HepG2 (cell line): ENCODE results near the gene GNAT2. TPM values are rescaled to one million over a fixed set of nuclear protein-coding genes. Genes with fewer than 3 reads are reported as not detected.

ENCODE experiments used
- EED ChIP-seq: sonication (generic); formaldehyde crosslinking; IDR thresholded peaks from 2 replicates; pipeline ENCODE4 v1.5.0; 2020; ENCODE audit warnings: mild to moderate bottlenecking, missing genetic modification reagents
- HNF1A ChIP-seq, 2 experiments: sonication (generic) in 1 of 2; formaldehyde crosslinking in 1 of 2; IDR thresholded peaks; 2 replicates each; pipeline versions ENCODE4 v1.4.0 to v1.6.1; 2016 to 2020; ENCODE audit warnings: borderline replicate concordance in 1 of 2, low read depth in 1 of 2, mild to moderate bottlenecking in 1 of 2, missing genetic modification reagents in 1 of 2
- NONO ChIP-seq, 2 experiments: fragments of 450-650 bp in 1 of 2; sonication (generic) in 1 of 2; formaldehyde crosslinking in 1 of 2; IDR thresholded peaks in 1 of 2; conservative IDR thresholded peaks in 1 of 2; 2 replicates each; pipeline versions ENCODE4 v1.6.1 to v1.8.0; 2017 to 2022; ENCODE audit warnings: mild to moderate bottlenecking in 1 of 2, missing genetic modification reagents in 1 of 2, moderate library complexity in 1 of 2
- SCMH1 ChIP-seq: sonication (generic); formaldehyde crosslinking; IDR thresholded peaks from 2 replicates; pipeline ENCODE4 v1.9.0; 2021; ENCODE audit warnings: missing genetic modification reagents, mild to moderate bottlenecking, borderline replicate concordance
- SIN3A ChIP-seq: IDR thresholded peaks from 2 replicates; pipeline ENCODE4 v1.6.1; 2011; ENCODE audit warnings: low read depth, mild to moderate bottlenecking, control low read depth, low read length, borderline replicate concordance
- SRF ChIP-seq: IDR thresholded peaks from 2 replicates; pipeline ENCODE4 v1.6.1; 2011; ENCODE audit warnings: mild to moderate bottlenecking, low read depth, low read length, moderate library complexity
- SRSF9 ChIP-seq: fragments of 200-400 bp; formaldehyde crosslinking; IDR thresholded peaks from 2 replicates; pipeline ENCODE4 v1.6.1; 2018; ENCODE audit warnings: borderline replicate concordance, mild to moderate bottlenecking, low read depth, low read length; ENCODE audit not compliant: insufficient read depth, poor library complexity, severe bottlenecking
- TFAP4 ChIP-seq: sonication (generic); IDR thresholded peaks from 2 replicates; pipeline ENCODE4 v1.6.1; 2016; ENCODE audit warnings: low read depth, borderline replicate concordance
- polyA plus RNA-seq, 8 experiments: library from polyadenylated mRNA; depleted of rRNA in 3 of 8; stranded (reverse) in 7 of 8; unstranded in 1 of 8; fragments of >200 nt; fragmentation: Illumina TruSeq in 4 of 8; extraction: Trizol in 4 of 8; gene quantifications; 2 replicates each; pipeline versions ENCODE4 v1.2.1 to v1.2.3, GENCODE V29; 2011 to 2016; ENCODE audit warnings: low read depth in 4 of 8, missing spikeins in 1 of 8, mixed read lengths in 1 of 8; ENCODE audit not compliant: insufficient read depth in 1 of 8
- total RNA-seq, 5 experiments: library from RNA; depleted of rRNA; stranded (reverse); fragments of >200 nt; fragmentation: Illumina TruSeq; extraction: Trizol; gene quantifications; 2 replicates each; pipeline ENCODE4 v1.2.3, GENCODE V29; 2016; ENCODE audit warnings: low read depth in 1 of 5

The GNAT2 gene
- total and polyA plus RNA-seq, 2 of the 13 experiments (the other 11 are each of a cell fraction or from before 2014, with no cell fraction given): 0.08 to 0.20 TPM

- TF ChIP-seq SRF (no peak), HNF1A (IDR thresholded peaks at IDR 0.05; ENCODE audit: low read depth) (no peak), HNF1A (CRISPR knock-in tag; IDR thresholded peaks at IDR 0.05; ENCODE audit: borderline replicate concordance) (no peak), TFAP4 (no peak), SRSF9 (no peak), SCMH1 (CRISPR knock-in tag) (no peak), SIN3A (no peak), EED (no peak), NONO (IDR thresholded peaks at IDR 0.05) (no peak), NONO (CRISPR knock-in tag; conservative IDR thresholded peaks at IDR 0.05) (no peak)
- TF ChIP-seq, all 625 proteins: peak for 0
Measured at GRCh38 chr1:109628540-109629321, 9.3 kb upstream of the GNAT2 start (continued).
